ENCODE data around the gene ANO1.

The ANO1 gene

GRCh38 chr11:70078095-70078780 is at the start of gene ANO1:
ANO1 (plus strand) TSS chr11:70078317; CDS start chr11:70078607, 290 bp downstream.
- no peaks in the 10 kb centered on the region for H3K27me3 ChIP-seq (ENCODE audit: control insufficient read depth, insufficient read depth, low read length)
- no peaks in the 10 kb centered on the region for H3K79me2 ChIP-seq
- H3K4me1 ChIP-seq, result no peaks in the 10 kb centered on the region
- H3K4me3 ChIP-seq (ENCODE audit: low read depth, low read length), result peak within 1 kb of the TSS; percentile 32
- H3K27ac ChIP-seq, result peak within 1 kb of the TSS; percentile 51
- H3K9me3 ChIP-seq (ENCODE audit: control insufficient read depth, low read length), result no peaks in the 10 kb centered on the region
- no peak for TF ChIP-seq CTCF (IDR thresholded peaks at IDR 0.05)
- no peak within 1 kb of the TSS for H3K9ac ChIP-seq
- H3K36me3 ChIP-seq (ENCODE audit: control insufficient read depth, insufficient read depth, low read length), result no peaks in the 10 kb centered on the region
- H3K4me2 ChIP-seq (ENCODE audit: low read length), result peak within 1 kb of the TSS; percentile 68
- H2AFZ ChIP-seq, result peak within 1 kb of the TSS; percentile 58

GRCh38 chr11:70029115-70029860 is 48.8 kb upstream of the ANO1 start:
- no peaks in the 10 kb centered on the region for H3K9me3 ChIP-seq (ENCODE audit: control insufficient read depth, low read length)
- no peaks in the 10 kb centered on the region for H3K79me2 ChIP-seq
- TF ChIP-seq CTCF (IDR thresholded peaks at IDR 0.05), result no peak
- H3K9ac ChIP-seq, result no peak overlapping the region
- peaks cover 3% of the 10 kb centered on the region for H3K4me1 ChIP-seq
- H2AFZ ChIP-seq, result peak overlapping the region; percentile 79
- H3K36me3 ChIP-seq (ENCODE audit: control insufficient read depth, insufficient read depth, low read length), result no peaks in the 10 kb centered on the region
- H3K27me3 ChIP-seq (ENCODE audit: control insufficient read depth, insufficient read depth, low read length), result no peaks in the 10 kb centered on the region
- peak overlapping the region; percentile 32 for H3K27ac ChIP-seq
- H3K4me2 ChIP-seq (ENCODE audit: low read length), result no peak overlapping the region
- H3K4me3 ChIP-seq (ENCODE audit: low read depth, low read length), result no peak overlapping the region

GRCh38 chr11:70029861-70030380 is 48.2 kb upstream of the ANO1 start:
- no peak overlapping the region for H3K27ac ChIP-seq
- no peak for TF ChIP-seq CTCF (IDR thresholded peaks at IDR 0.05)
- no peaks in the 10 kb centered on the region for H3K27me3 ChIP-seq (ENCODE audit: control insufficient read depth, insufficient read depth, low read length)
- no peaks in the 10 kb centered on the region for H3K9me3 ChIP-seq (ENCODE audit: control insufficient read depth, low read length)
- no peak overlapping the region for H3K4me3 ChIP-seq (ENCODE audit: low read depth, low read length)
- no peak overlapping the region for H3K4me2 ChIP-seq (ENCODE audit: low read length)
- H3K79me2 ChIP-seq, result no peaks in the 10 kb centered on the region
- no peak overlapping the region for H3K9ac ChIP-seq
- H3K4me1 ChIP-seq, result peaks cover 3% of the 10 kb centered on the region
- peak overlapping the region; percentile 79 for H2AFZ ChIP-seq
- H3K36me3 ChIP-seq (ENCODE audit: control insufficient read depth, insufficient read depth, low read length), result no peaks in the 10 kb centered on the region

- no peaks in the 10 kb centered on the region for H3K27me3 ChIP-seq (ENCODE audit: control insufficient read depth, insufficient read depth, low read length)
- H3K4me1 ChIP-seq, result peaks cover 3% of the 10 kb centered on the region
- no peaks in the 10 kb centered on the region for H3K9me3 ChIP-seq (ENCODE audit: control insufficient read depth, low read length)
- no peak overlapping the region for H3K4me2 ChIP-seq (ENCODE audit: low read length)
- H3K4me3 ChIP-seq (ENCODE audit: low read depth, low read length), result no peak overlapping the region
- TF ChIP-seq CTCF (IDR thresholded peaks at IDR 0.05), result no peak
- no peak overlapping the region for H3K27ac ChIP-seq
- no peak overlapping the region for H2AFZ ChIP-seq
- H3K9ac ChIP-seq, result no peak overlapping the region
- no peaks in the 10 kb centered on the region for H3K79me2 ChIP-seq
- H3K36me3 ChIP-seq (ENCODE audit: control insufficient read depth, insufficient read depth, low read length), result no peaks in the 10 kb centered on the region
These were observed 47.7 kb upstream of the ANO1 start for GRCh38 chr11:70030412-70030811.

Measured in parathyroid adenoma (tissue), 2 donors.